PFSK-1 (cell line): Measurements from ENCODE around the gene LPIN2.

Experiments used
- FOXP2 ChIP-seq: optimal IDR thresholded peaks from 2 replicates; pipeline ENCODE3; 2011; ENCODE audit warnings: borderline replicate concordance, control low read depth, inconsistent platforms; ENCODE audit not compliant: insufficient read depth; ENCODE audit errors: extremely low read length, extremely low read depth
- POLR2AphosphoS5 ChIP-seq: IDR thresholded peaks from 2 replicates; pipeline ENCODE4 v1.6.1; 2012; ENCODE audit warnings: low read depth, mild to moderate bottlenecking, control low read depth, low read length, moderate library complexity
- REST ChIP-seq, 2 experiments: IDR thresholded peaks; 2 replicates each; pipeline versions ENCODE4 v1.6.1 to v1.8.0; 2011 to 2012; ENCODE audit warnings: low read depth in 2 of 2, low read length in 2 of 2, control low read depth in 1 of 2, inconsistent platforms in 1 of 2, mild to moderate bottlenecking in 1 of 2, moderate library complexity in 1 of 2; ENCODE audit not compliant: insufficient read depth in 1 of 2
- SIN3A ChIP-seq: IDR thresholded peaks from 2 replicates; pipeline ENCODE4 v1.6.1; 2012; ENCODE audit warnings: mild to moderate bottlenecking, low read length, moderate library complexity, borderline replicate concordance; ENCODE audit not compliant: insufficient read depth
- TAF1 ChIP-seq: IDR thresholded peaks from 2 replicates; pipeline ENCODE4 v1.6.1; 2012; ENCODE audit warnings: low read length, control low read depth, borderline replicate concordance; ENCODE audit not compliant: insufficient read depth

The LPIN2 gene

GRCh38 chr18:2994603-2995432, 18.1 kb downstream of the LPIN2 start:
- no peak for TF ChIP-seq TAF1
- TF ChIP-seq FOXP2 = no peak
- TF ChIP-seq SIN3A = no peak
- TF ChIP-seq POLR2AphosphoS5 = no peak

GRCh38 chr18:2994020-2994589, 18.8 kb downstream of the LPIN2 start:
- TF ChIP-seq POLR2AphosphoS5 (no peak), REST (IDR thresholded peaks at IDR 0.05; ENCODE audit: insufficient read depth in 1 of 2, low read depth in 2 of 2, low read length in 2 of 2) (no peak), SIN3A (no peak), TAF1 (no peak), FOXP2 (no peak)

GRCh38 chr18:2992995-2993877, 19.7 kb downstream of the LPIN2 start:
- TF ChIP-seq POLR2AphosphoS5 (no peak), FOXP2 (no peak), SIN3A (no peak), REST (IDR thresholded peaks at IDR 0.05; ENCODE audit: insufficient read depth in 1 of 2, low read depth in 2 of 2, low read length in 2 of 2) (no peak), TAF1 (no peak)

GRCh38 chr18:2990956-2991640, 21.8 kb downstream of the LPIN2 start:
- TF ChIP-seq FOXP2 (no peak), POLR2AphosphoS5 (no peak), SIN3A (no peak), REST (IDR thresholded peaks at IDR 0.05; ENCODE audit: insufficient read depth in 1 of 2, low read depth in 2 of 2, low read length in 2 of 2) (no peak), TAF1 (no peak)

GRCh38 chr18:2987876-2988790, 24.8 kb downstream of the LPIN2 start:
- TF ChIP-seq TAF1 = no peak
- no peak for TF ChIP-seq POLR2AphosphoS5
- TF ChIP-seq REST (IDR thresholded peaks at IDR 0.05; ENCODE audit: insufficient read depth in 1 of 2, low read depth in 2 of 2, low read length in 2 of 2) = no peak
- no peak for TF ChIP-seq SIN3A
- TF ChIP-seq FOXP2 = no peak
